CD4-positive, CD25-positive, alpha-beta regulatory T cell (primary cell): ENCODE data around the gene XDH. TPM values are rescaled to one million over a fixed set of nuclear protein-coding genes. Genes with fewer than 3 reads are reported as not detected.

Source experiments
- ATAC-seq, 2 donors: fragments of 150-1000 bp; cut with Tn5 transposase; one replicate each; pipeline ENCODE4 v1.10.0; 2021; ENCODE audit warnings: low read depth in 2 of 2, moderate number of reproducible peaks in 2 of 2, moderate library complexity in 1 of 2
- DNase-seq, 3 donors: peaks; one replicate each; pipeline versions ENCODE4 v3.0.0 to v3.0.0-alpha.2; 2012 to 2022; ENCODE audit warnings: mixed read lengths in 1 of 3
- H3K27ac ChIP-seq: one replicate; pipeline ENCODE4 v1.7.0; 2013; ENCODE audit warnings: mild to moderate bottlenecking, low read length; ENCODE audit not compliant: insufficient read depth, poor library complexity, severe bottlenecking
- H3K27me3 ChIP-seq: one replicate; pipeline ENCODE4 v1.7.0; 2013; ENCODE audit warnings: low read length; ENCODE audit not compliant: control insufficient read depth, insufficient read depth
- H3K36me3 ChIP-seq: one replicate; pipeline ENCODE4 v1.7.0; 2013; ENCODE audit warnings: mild to moderate bottlenecking, low read length, moderate library complexity; ENCODE audit not compliant: control insufficient read depth, insufficient read depth
- H3K4me1 ChIP-seq: 2 replicates; pipeline ENCODE4 v1.7.0; 2013; ENCODE audit warnings: mild to moderate bottlenecking, low read length; ENCODE audit not compliant: insufficient read depth, control insufficient read depth, poor library complexity, severe bottlenecking
- H3K4me3 ChIP-seq: one replicate; pipeline ENCODE4 v1.7.0; 2013; ENCODE audit warnings: low read depth, mild to moderate bottlenecking, low read length, moderate library complexity
- H3K9me3 ChIP-seq, 2 experiments: 1 replicate in 1 of 2; 2 replicates in 1 of 2; pipeline ENCODE4 v1.7.0; 2013; ENCODE audit warnings: low read length in 2 of 2, mild to moderate bottlenecking in 1 of 2, moderate library complexity in 1 of 2; ENCODE audit not compliant: control insufficient read depth in 2 of 2
- H3K27ac Mint-ChIP-seq, 3 donors: one replicate each; pipeline ENCODE4 v1.8.0; 2020 to 2022; ENCODE audit warnings: mild to moderate bottlenecking in 3 of 3, mixed read lengths in 3 of 3, moderate library complexity in 2 of 3
- H3K27me3 Mint-ChIP-seq: one replicate; pipeline ENCODE4 v1.8.0; 2022; ENCODE audit warnings: mild to moderate bottlenecking, mixed read lengths
- H3K36me3 Mint-ChIP-seq: one replicate; pipeline ENCODE4 v1.8.0; 2020; ENCODE audit warnings: mixed read lengths
- H3K4me1 Mint-ChIP-seq, 4 donors: one replicate each; pipeline ENCODE4 v1.8.0; 2020 to 2022; ENCODE audit warnings: mixed read lengths in 4 of 4, mild to moderate bottlenecking in 1 of 4
- H3K4me3 Mint-ChIP-seq, 4 donors: one replicate each; pipeline ENCODE4 v1.8.0; 2020 to 2022; ENCODE audit warnings: mild to moderate bottlenecking in 4 of 4, mixed read lengths in 4 of 4, moderate library complexity in 3 of 4
- H3K9me3 Mint-ChIP-seq, 7 donors: one replicate each; pipeline ENCODE4 v1.8.0; 2020 to 2022; ENCODE audit warnings: mixed read lengths in 7 of 7, mild to moderate bottlenecking in 3 of 7, moderate library complexity in 2 of 7
- polyA plus RNA-seq, 4 donors: library from polyadenylated mRNA; unstranded; fragments of 300-500 nt; fragmentation: Illumina TruSeq; gene quantifications; one replicate each; pipeline ENCODE4 v1.2.3, GENCODE V29; 2021
- total RNA-seq: library from RNA; stranded (reverse); gene quantifications from one replicate; pipeline ENCODE4 v1.2.3, GENCODE V29; 2022

Gene XDH
- total and polyA plus RNA-seq, 5 donors from 2014 or later = not detected

DNA sequence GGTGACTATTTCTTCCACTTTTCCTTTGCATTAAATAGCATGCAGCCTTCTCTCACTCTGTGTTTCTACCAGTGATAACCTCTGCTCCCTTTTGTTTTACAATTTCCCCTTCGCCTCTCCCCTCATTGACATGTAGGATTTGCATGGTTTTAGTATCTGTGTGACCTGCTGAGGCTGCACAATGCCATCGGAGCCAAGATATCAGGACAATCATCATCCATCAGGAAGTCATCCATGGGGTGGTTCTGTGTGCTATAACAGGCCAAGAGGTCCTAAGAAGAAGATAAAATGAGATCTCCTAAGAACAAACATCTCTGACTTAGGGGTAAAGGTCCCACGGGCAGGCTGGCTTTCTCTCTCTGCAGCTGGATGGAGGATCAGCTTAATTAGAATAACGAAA, 115.0 kb downstream of the XDH start:
- no peak overlapping the region for H3K27ac Mint-ChIP-seq
- H3K4me3 Mint-ChIP-seq = no peak overlapping the region
- H3K27ac ChIP-seq = no peak overlapping the region
- H3K4me1 ChIP-seq = no peaks in the 10 kb centered on the region
- DNase-seq (no peak), ATAC-seq (no peak)
- no peaks in the 10 kb centered on the region for H3K27me3 ChIP-seq
- H3K27me3 Mint-ChIP-seq = peaks cover 18% of the 10 kb centered on the region
- no peaks in the 10 kb centered on the region for H3K4me1 Mint-ChIP-seq
- no peaks in the 10 kb centered on the region for H3K36me3 Mint-ChIP-seq
- H3K4me3 ChIP-seq = no peak overlapping the region
- peaks cover 0 to 2% (median 0%) of the 10 kb centered on the region in 7 donors for H3K9me3 Mint-ChIP-seq
- H3K9me3 ChIP-seq = no peaks in the 10 kb centered on the region
- H3K36me3 ChIP-seq = no peaks in the 10 kb centered on the region

GRCh38 chr2:31297751-31298150, 116.8 kb downstream of the XDH start:
- Mint-ChIP-seq H3K4me3 (no peak overlapping the region), H3K4me1 (no peaks in the 10 kb centered on the region), H3K9me3 (peaks cover 0 to 2% (median 0%) of the 10 kb centered on the region in 7 donors), H3K36me3 (no peaks in the 10 kb centered on the region), H3K27me3 (peaks cover 18% of the 10 kb centered on the region), H3K27ac (no peak overlapping the region)
- DNase-seq (peak in 1 of 3 donors; percentile 9), ATAC-seq (peak; percentile 43 to 53)
- Histone ChIP-seq H3K4me1 (no peaks in the 10 kb centered on the region), H3K27ac (no peak overlapping the region), H3K4me3 (no peak overlapping the region), H3K27me3 (no peaks in the 10 kb centered on the region), H3K9me3 (no peaks in the 10 kb centered on the region), H3K36me3 (no peaks in the 10 kb centered on the region)

GRCh38 chr2:31296641-31297287, 117.8 kb downstream of the XDH start:
- DNase-seq = no peak
- H3K27me3 Mint-ChIP-seq = peaks cover 16% of the 10 kb centered on the region
- Histone ChIP-seq H3K9me3 (no peaks in the 10 kb centered on the region), H3K4me3 (no peak overlapping the region), H3K27me3 (no peaks in the 10 kb centered on the region), H3K36me3 (no peaks in the 10 kb centered on the region), H3K27ac (no peak overlapping the region), H3K4me1 (no peaks in the 10 kb centered on the region)
- H3K36me3 Mint-ChIP-seq = no peaks in the 10 kb centered on the region
- H3K27ac Mint-ChIP-seq = no peak overlapping the region
- no peak overlapping the region for H3K4me3 Mint-ChIP-seq
- no peaks in the 10 kb centered on the region for H3K4me1 Mint-ChIP-seq
- peaks cover 0 to 2% (median 0%) of the 10 kb centered on the region in 7 donors for H3K9me3 Mint-ChIP-seq
- no peak for ATAC-seq

GRCh38 chr2:31294196-31294595, 120.3 kb downstream of the XDH start:
- ATAC-seq (no peak), DNase-seq (no peak)
- Histone ChIP-seq H3K27me3 (no peaks in the 10 kb centered on the region), H3K36me3 (no peaks in the 10 kb centered on the region), H3K4me3 (no peak overlapping the region), H3K27ac (no peak overlapping the region), H3K4me1 (no peaks in the 10 kb centered on the region), H3K9me3 (no peaks in the 10 kb centered on the region)
- Mint-ChIP-seq H3K27me3 (peaks cover 5% of the 10 kb centered on the region), H3K27ac (no peak overlapping the region), H3K9me3 (peaks cover 0 to 2% (median 0%) of the 10 kb centered on the region in 7 donors), H3K36me3 (no peaks in the 10 kb centered on the region), H3K4me3 (no peak overlapping the region), H3K4me1 (no peaks in the 10 kb centered on the region)

DNA sequence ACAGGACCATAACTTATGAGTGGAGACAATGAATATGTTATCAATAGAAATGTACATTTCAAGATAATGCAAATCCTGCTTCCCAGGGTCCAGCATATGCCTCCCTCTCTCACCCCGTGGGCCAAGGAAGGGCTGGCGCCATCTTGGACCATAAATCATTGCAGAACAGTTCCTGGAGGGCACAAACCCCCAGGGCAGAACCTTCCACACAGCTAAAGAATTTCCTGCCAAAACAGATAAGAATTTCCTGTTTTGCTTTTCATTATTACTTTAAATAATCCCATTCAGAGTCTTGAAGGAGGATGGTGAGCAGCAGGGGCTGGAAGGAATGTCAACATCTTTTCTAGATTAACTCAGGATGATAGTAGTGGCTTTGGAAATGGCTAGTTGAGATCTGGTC, 126.9 kb downstream of the XDH start:
- Histone ChIP-seq H3K27ac (no peak overlapping the region), H3K4me1 (no peaks in the 10 kb centered on the region), H3K4me3 (no peak overlapping the region), H3K27me3 (no peaks in the 10 kb centered on the region), H3K36me3 (no peaks in the 10 kb centered on the region), H3K9me3 (no peaks in the 10 kb centered on the region)
- Mint-ChIP-seq H3K27ac (no peak overlapping the region), H3K4me3 (no peak overlapping the region), H3K27me3 (no peaks in the 10 kb centered on the region), H3K36me3 (no peaks in the 10 kb centered on the region), H3K4me1 (peaks cover 0 to 6% (median 0%) of the 10 kb centered on the region in 4 donors), H3K9me3 (peaks cover 0 to 4% (median 0%) of the 10 kb centered on the region in 7 donors)
- DNase-seq = no peak
- no peak for ATAC-seq

- H3K27ac Mint-ChIP-seq = no peak overlapping the region
- DNase-seq = no peak
- no peak overlapping the region for H3K4me3 Mint-ChIP-seq
Observed at GRCh38 chr2:31286961-31287550, 127.5 kb downstream of the XDH start.

GRCh38 chr2:31286230-31286629, 128.3 kb downstream of the XDH start:
- H3K4me3 ChIP-seq = no peak overlapping the region
- Mint-ChIP-seq H3K27me3 (no peaks in the 10 kb centered on the region), H3K36me3 (no peaks in the 10 kb centered on the region), H3K4me1 (peaks cover 0 to 6% (median 0%) of the 10 kb centered on the region in 4 donors), H3K4me3 (no peak overlapping the region), H3K9me3 (peaks cover 0 to 4% (median 1%) of the 10 kb centered on the region in 7 donors), H3K27ac (no peak overlapping the region)
- DNase-seq (no peak), ATAC-seq (no peak)
- no peaks in the 10 kb centered on the region for H3K4me1 ChIP-seq
- H3K36me3 ChIP-seq = no peaks in the 10 kb centered on the region
- no peaks in the 10 kb centered on the region for H3K9me3 ChIP-seq
- H3K27me3 ChIP-seq = no peaks in the 10 kb centered on the region
- H3K27ac ChIP-seq = no peak overlapping the region

More at GRCh38 chr2:31286961-31287550, 127.5 kb downstream of the XDH start:
- no peaks in the 10 kb centered on the region for H3K9me3 ChIP-seq
- no peak overlapping the region for H3K4me3 ChIP-seq
- no peaks in the 10 kb centered on the region for H3K27me3 ChIP-seq
- Mint-ChIP-seq H3K36me3 (no peaks in the 10 kb centered on the region), H3K4me1 (peaks cover 0 to 6% (median 0%) of the 10 kb centered on the region in 4 donors), H3K9me3 (peaks cover 0 to 4% (median 0%) of the 10 kb centered on the region in 7 donors), H3K27me3 (no peaks in the 10 kb centered on the region)
- no peaks in the 10 kb centered on the region for H3K4me1 ChIP-seq
- no peak overlapping the region for H3K27ac ChIP-seq
- no peak for ATAC-seq
- no peaks in the 10 kb centered on the region for H3K36me3 ChIP-seq
